ENCODE results near the gene PIGV.
"Not testable (repeated sequence)": the region's sequence is repeated elsewhere in the genome, so short reads cannot be mapped to it uniquely, and the experiment has no call there.

PIGV gene

DNA sequence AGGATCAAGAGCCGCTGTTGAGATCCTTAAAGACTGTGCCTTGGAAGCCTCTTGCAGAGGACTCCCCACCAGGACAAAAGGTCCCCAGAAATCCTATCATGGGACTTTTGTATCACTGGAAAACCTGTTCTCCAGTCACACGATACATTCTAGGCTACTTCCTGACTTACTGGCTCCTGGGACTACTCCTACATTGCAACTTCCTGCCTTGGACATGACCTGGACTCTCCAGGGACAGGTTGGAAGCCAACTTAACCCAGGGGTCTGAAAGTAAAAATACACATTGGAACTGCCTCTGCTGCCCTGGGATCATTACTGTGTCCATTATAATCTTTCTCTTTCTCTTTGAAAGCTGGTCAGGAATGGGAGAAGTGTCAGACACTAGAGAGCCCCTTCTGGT lies 9.9 kb downstream of the PIGV start:
- no peak for DNase-seq

DNA sequence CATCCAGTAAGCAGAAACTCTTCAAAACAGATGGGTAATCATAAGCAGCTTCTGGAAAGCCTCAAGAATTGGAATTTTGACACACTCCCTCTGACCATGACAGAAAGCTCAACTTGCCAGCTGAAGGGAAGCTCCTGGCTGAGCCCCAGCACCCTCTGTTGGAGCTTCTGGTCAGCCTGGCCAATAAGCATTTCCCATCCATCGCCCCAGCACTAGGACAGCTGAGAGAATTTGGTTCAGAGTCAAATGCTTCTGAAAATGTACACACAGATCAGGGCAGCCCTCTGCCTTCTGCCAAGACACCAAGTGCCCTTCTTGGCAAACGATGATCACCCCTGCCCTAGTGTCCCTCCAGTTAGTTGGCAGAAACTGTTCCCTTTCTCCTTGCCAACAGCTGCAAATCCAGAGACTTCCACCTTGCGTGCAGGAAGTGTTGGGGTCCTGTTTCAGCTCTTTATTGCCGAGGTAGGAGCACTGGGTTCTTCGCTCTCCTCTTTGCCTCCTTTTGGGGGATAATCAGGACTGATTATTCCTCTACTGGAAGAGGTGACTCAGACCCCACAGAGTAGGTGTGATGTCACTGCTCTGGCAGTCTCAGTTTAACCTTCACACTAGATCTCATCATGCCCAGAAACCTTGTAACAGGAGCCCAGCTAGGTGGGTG lies 11.9 kb downstream of the PIGV start:
- DNase-seq = peak; percentile 66

DNA sequence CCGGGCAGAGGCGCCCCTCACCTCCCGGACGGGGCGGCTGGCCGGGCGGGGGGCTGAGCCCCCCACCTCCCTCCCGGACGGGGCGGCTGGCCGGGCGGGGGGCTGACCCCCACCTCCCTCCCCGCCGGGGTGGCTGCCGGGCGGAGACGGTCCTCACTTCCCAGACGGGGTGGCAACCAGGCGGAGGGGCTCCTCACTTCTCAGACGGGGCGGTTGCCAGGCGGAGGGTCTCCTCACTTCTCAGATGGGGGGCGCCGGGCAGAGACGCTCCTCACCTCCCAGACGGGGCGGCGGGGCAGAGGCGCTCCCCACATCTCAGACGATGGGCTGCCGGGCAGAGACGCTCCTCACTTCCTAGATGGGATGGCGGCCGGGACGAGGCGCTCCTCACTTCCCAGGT lies 16.2 kb downstream of the PIGV start:
- DNase-seq = not testable (repeated sequence)

DNA sequence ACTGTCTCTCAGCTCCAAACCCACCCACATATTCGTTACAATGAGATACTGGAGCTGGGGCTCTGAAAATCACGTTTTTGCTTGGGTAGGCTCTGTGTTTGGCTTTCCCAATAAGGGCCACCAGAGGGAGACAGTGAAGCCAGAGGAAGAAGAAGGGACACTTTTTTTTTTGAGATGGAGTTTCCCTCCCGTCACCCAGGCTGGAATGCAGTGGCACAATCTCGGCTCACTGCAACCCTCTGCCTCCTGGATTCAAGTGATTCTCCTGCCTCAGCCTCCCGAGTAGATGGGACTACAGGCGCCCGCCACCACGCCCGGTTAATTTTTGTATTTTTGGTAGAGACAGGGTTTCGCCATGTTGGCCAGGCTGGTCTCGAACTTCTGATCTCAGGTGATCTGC lies 22.4 kb downstream of the PIGV start:
- DNase-seq = not testable (repeated sequence)

DNA sequence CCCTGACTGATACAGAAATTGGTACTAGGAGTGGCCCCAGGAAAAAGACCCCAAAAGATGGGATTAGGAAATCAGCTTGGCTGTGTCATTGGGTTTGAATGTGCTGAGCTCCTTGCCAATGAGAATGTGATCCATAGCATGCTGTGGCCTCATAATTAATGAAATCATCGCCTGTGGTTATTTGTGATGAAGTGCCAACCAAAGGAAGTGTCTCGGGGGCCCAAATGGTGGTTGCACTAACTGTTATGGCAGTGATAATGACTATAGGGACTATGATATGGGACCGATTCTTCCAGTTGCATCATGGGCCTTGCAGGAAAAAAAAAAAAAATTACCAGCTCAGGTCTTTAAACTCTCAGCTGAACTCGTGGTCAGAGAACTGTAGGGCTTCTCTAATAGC lies 23.3 kb downstream of the PIGV start:
- DNase-seq = no peak

DNA sequence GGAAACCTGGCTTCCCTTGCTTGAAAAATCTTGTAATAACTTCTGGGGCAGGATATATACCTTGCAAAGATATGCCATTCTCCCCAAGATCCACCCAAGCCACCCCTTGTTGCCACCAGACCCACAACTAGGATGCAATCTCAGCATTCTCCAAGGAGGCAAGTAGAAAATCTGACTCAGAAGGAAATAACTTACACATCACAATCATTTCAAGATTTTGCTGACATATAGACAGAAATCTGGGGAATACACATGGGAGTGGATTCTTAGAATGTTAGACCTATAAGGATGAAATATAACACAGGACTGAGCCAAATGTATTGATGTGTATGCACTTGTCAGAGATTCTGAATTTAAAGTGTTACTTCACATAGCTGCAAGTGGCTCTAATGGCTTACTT lies 24.0 kb downstream of the PIGV start:
- no peak for DNase-seq

DNA sequence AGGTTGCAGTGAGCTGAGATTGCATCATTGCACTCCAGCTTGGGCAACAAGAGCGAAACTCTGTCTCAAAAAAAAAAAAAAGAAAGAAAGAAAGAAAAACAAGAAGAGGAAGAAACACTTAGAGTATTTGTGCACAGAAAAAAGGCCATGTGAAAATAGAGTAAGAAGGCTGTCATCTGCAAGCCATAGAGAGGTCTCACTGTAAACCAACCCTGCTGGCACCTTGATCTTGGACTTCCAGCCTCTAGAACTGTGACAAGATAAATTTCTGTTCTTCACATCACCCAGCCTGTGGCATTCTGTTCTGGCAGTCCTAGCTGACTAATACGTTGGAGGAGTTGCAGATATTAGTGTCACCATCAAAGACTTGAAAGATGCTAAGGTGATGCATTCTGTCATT lies 26.6 kb downstream of the PIGV start:
- DNase-seq = no peak

DNA sequence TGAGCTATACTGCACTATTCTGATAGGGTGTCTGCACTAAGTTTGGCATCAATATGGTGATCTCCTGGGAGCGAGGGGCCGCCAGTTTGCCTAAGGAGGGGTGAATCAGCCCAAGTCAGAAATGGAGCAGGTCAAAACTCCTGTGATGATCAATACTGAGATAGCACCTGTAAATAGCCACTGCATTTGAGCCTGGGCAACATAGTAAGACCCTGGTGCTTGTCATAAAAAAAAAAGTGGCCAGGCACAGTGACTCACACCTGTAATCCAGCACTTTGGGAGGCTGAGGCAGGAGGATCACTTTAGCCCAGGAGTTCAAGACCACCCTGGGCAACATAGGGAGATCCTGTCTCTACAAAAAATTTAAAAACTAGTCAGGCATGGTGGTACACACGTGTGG lies 27.1 kb downstream of the PIGV start:
- DNase-seq = no peak

DNA sequence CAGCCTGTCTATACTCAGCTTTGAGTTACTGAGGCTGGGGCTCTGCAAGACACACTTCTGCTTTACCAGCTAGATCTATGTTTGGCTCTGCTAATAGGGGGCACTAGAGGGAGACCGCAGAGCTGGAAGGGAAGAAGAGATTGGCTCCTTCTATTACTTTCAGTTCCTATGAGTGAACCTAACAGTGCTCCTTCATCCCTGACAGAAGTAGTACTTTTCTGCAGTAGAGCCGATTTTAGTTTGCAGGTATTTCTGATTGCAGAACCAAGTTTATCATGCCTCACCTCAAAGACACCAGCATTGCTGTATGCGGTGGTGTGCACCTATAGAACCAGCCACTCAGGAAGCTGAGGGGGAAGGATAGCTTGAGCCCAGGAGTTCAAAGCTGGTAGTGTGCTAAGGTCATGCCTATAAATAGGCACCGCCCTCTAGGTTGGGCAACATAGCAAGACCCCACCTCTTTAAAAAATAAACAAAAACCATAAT lies 33.1 kb downstream of the PIGV start:
- no peak for DNase-seq

DNA sequence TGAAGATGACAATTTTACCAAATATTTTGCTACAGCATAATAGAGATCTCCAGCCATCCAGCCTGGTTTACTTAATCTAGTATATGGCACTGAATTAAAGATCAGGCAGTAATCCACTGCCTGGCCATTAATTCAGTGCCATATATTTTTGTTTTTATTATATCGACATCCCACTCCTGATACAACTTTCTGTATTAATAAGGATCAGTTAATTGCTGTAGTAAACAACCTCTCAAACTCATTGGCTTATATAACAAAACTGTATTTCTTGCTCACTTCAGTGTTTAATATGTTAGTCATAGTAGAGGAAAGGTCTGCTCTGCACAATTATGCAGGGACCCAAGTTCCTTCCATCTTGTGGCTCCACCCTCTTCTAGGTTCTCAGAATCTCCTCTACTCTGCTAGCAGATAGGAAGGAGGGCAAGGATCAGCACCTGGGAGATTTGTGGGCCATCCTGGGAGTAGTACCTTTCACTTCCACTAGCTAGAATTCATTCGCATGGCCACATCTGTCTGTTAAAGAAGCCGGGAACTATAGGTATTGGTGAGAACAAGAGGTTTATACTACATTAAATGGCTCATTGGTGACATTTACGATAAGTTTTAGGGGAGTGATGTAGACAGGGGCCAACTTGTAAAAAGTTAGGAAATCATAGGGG lies 35.1 kb downstream of the PIGV start:
- DNase-seq = no peak

DNA sequence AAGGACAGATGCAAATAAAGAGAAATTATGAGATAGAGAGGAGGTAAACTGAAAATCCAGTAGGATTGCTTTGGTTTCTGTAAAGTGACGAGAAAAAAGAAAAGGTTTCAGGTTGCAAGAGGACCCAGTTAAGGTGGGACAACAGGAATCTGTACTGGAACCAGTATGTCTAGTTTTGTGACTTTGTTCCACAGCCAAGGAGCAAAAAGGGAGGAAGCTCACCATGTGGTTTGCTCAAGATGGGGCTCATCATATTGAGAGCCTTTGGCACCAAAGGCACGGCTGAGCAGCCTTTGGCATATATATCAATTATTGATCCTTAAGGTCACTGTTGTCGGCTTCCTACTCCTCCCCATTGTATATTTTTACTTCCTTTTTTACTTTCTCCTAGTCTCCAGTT lies 37.0 kb downstream of the PIGV start:
- DNase-seq = no peak

DNA sequence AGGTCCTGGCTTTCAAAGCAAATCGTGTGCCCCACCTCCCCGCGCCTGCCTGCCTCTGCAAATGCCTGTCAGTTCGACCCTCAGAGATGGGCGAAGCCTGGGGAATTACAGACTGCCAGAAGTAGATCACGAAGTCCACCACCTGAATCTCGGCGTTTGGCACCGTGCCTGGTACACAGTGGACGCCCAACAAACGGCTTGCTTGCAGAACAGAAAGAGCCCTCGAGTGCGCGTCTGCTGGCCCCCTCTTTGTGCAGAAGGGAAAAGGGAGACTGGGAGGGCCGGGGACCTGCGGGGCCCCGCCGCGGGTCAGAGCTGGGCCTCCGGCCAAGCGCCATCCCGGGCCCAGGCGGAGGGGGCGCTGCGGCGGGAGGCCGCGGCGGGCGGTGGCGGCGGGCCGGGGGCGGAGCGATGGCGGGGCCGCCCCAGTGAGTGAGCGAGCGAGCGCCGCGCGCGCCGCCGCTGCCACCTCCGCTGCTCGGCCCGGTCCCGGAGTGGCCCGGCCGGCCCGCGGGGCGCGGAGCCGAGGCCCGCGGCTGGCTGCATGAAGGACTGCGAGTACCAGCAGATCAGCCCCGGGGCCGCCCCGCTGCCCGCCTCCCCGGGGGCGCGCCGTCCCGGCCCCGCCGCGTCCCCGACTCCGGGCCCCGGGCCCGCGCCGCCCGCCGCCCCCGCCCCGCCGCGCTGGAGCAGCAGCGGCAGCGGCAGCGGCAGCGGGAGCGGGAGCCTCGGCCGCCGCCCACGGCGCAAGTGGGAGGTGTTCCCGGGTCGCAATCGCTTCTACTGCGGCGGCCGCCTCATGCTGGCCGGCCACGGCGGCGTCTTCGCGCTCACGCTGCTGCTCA lies 38.7 kb downstream of the PIGV start, which contains the start of gene ZDHHC18:
ZDHHC18 (plus strand) TSS at position 428 of the 845 bp plus-strand sequence; CDS start at position 545, 117 bp downstream.
- DNase-seq = peak; percentile 9

DNA sequence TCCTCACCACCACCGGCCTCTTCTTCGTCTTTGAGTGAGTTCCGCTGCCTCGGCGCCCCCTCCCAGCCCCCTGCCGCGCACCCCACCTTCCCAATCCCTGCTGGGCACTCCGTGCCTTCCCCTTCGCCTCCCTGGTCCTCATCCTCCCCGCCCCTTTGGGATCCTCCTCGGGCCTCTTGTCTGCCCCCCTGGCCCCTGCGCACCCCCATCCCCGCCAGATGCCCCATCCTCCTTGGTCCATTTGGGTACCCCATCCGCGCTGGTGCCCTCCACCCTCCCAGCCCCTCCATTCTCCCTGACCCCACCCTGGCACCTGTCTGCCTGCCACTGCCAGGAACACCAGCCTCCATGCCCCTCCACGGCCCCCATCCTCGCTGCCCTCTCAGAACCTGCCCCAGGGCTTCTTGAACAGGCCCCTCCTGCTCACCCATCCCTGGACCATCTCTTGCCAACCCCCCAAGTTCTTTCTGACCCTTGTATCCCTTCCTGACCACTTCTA lies 39.4 kb downstream of the PIGV start:
- DNase-seq = no peak

DNA sequence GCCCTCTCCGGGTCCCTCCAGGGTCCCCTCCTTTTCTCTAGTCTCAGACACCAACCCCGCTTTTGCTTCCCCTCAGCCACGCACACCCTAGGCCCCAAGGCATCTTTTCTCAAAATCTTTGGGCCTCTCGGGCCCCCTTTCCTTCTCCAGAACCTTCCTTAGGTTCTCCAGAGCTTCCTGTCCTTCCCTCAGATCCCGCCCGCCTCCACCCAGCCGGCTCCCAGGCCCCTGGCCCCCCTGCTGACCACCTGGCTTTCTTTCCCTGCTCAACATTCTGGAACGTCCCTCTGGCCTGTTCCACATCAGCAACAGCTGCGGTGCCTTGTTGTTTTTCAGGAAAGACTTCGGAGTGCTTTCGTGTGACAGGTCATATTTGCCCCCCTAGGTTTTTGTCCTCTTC lies 39.9 kb downstream of the PIGV start:
- no peak for DNase-seq

DNA sequence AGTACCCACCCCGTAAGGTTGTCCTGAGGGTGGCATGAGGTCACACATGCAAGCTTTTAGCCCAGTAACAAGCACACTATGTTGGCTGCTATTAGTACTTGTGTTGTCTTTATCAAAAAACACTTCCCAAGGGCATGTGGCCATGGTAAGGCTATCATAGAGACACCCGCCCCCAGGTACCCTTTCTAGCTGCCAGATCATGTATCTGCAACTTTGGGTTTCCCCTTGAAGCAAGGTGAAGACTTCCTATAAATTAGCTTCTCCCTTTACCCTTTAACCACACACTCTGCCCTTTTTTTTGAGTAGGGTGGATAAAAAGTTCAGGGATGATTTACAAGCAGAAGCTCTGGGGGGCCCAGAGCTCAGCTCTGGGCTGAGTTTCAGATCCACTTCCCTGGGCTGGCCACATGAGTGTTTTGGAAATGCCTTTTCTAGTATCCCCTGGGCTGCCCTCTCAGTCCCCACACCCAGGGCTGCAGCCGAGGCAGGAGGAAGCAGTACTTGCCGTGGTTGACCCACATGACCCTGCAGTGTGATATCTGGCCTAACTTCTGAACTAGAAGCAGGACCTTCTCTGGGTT lies 40.8 kb downstream of the PIGV start:
- DNase-seq = no peak

DNA sequence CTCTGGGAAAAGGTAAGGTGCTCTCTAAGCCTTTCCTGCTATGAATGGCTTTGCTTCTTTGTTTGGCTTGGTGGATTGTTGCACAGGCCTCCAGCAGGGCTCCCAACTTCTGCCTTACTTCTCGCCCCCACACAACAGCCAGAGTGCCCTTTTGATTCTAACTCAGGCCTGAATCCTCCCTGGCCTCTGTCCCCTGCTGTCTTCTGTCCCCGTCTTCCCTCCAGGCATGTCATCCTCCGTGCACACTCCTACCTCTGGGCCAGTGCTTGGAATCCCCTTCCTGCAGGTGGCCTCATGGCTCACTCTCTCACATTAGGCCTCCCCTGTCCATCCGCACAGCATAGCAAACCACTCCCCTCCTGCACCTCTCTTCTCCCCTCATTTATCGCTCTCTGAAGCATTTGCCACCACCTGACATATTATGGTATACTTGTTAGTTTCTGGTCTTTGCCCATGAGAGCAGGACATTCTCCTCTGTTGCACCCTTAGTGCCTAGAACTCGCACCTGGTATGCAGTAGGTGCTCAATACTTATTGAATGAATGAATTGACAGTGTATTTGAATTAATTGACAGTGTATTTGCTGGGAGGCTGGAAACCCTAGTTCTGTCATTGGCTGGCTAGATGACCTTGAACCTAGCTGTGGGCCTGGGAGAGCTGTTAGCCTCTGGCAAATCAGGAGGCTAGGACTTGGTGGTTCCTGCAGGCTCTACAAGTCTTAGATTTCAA lies 41.6 kb downstream of the PIGV start:
- no peak for DNase-seq

DNA sequence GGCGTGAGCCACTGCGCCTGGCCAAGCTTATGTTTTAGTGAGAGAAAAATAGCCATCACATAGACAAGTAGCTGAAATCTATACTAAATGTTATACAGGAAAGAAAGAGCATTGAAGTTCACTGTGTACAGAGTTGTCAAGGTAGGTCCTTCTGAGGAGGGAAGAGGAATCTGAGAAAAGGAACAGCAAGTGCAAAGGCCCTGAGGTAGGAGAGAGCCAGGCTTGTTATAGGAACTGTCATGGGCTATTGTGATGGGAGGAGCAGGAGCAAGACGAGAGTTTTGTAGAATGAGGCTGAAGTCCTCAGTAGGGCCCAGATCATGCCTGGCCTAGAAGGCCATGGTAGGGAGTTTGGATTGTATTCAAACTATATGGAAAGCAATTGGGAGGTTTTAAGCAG lies 43.3 kb downstream of the PIGV start:
- no peak for DNase-seq

DNA sequence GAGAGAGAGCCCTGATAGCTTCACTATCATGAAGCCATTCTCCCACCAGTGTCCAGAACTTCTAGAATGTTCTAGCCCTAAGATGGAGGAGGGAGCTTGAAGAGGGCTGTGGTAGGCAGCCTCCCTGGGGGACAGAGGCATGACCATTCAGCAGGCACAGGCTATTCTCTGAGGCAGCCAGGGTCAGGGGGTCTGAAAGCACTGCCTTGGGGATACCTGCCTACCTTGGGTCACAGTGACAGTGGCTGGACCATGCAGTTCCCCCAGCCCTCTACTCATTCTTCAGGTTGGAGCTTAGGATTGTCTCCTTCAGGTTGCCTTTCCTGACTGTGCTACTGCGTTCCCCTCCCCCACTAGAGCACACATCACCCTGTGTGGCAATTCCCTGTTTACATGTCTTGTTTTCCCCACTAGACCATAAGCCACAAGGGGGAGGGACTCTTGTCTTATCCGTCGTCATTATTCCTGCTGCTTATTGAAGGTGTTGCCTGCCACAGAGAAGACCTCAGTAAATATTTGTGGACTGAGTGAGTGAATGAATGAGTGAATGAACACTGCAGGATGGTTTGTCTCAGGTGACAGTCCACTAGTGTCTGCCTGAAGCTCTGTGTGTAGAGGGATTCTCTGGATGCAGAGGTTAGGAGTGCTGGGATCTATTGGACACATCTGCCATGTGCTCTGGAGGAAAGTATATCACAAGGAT lies 43.9 kb downstream of the PIGV start:
- peak; percentile 72 for DNase-seq

DNA sequence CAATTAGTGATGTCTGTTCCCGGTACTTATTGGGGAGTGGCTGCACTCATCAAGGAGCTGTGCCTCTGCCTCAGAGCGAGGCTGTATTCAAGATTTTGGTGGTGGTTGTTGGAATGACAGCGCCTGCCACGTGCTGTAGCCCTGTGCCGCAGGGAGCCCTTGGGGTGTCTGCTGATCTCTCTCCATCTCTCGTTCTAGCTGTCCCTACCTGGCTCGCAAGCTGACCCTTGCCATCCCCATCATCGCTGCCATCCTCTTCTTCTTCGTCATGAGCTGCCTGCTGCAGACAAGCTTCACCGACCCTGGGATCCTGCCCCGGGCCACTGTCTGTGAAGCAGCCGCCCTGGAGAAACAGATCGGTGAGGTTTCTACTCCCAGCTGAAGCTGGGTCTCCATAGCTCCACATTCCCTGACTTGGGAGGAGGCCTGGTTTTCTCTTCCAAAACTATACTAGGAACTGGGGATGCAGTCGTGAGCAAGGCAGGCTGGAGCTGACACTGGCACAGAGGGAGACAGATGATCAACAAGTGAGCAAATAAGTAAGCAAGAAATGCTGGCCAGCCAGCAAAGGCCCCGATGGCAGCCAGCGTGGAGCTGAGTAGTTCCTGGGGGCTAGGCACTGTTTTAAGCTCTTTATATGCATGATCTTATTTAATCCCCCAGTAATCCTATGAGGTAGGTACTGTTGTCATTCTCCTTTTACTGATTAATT lies 44.7 kb downstream of the PIGV start:
- no peak for DNase-seq

DNA sequence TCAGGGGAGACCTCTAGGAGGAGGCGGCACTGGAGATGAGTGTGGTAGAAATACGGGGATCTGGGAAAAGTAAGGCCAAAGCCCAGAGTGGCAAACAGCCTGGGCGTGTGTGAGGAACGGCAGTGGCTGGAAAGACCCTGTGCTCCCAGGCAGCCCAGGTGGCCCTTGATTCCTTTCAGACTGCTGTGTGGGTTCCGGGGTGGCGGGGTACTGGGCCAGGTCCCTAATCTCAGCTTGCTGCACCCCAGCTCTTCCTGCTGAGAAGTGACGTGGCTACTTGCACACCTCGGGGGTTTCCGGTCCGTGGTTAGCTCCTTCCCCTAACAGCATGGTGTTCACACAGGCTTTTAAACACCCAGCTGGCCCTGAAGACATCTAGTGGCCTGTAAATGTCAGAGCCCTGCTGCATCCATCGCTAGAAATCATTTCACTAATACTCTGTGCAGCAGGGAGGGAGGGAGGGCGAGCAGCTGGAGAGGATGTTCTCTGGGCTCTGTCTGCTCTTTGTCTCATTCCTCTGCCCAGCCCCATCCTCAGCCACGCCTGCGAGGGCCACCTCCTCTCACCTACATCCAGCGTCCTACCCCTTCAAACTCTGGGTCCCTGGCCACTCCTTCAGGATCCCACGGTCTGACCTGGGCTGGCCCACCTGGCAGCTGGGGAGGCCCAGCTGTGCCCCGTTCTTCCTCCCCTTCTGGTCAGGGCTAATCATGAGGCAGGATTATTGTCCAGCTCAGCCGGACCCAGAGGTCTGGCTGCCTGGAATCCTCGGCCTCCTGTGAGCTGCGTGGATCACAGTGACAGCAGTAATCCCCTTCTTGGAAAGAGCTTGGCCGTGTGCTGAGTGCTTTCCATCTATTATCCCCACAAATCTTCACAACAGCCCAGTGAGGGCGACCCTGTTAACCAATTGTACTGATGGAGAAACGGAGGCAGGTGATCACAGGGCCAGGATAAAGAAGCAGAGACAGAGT lies 46.0 kb downstream of the PIGV start:
- DNase-seq = no peak
